ENCODE measurements around the gene FRMD4B. TPM values are rescaled to one million over a fixed set of nuclear protein-coding genes. Genes with fewer than 3 reads are reported as not detected.

The FRMD4B gene
- total and polyA plus RNA-seq, 2 donors (not counting 3 experiments of a cell fraction or from before 2014, with no cell fraction given): 66.4 to 89.7 TPM

DNA sequence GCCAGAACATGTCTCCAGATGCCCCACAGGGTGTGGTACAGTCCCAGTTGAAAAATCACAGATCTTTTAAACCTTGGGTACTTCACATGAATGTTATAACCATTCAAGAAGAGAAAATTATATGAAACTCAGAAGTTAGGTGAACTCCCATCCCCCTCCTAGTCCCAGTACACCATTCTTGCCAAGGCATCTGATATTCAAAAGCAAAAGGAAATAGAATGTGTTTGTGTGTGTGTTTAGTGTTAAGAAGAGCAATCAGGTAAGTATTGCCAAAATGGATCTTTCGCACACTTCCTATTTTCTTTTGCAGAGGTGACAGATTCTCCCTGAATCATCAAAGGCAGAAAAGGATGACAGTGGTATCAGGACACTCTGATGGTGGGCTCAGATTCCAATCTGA lies 219.4 kb downstream of the FRMD4B start:
- H3K4me3 ChIP-seq (replicated peaks in 1 of 3; ENCODE audit: insufficient read depth in 1 of 3, low read depth in 1 of 3, low read length in 3 of 3): no peak overlapping the region
- H3K36me3 ChIP-seq (ENCODE audit: control insufficient read depth in 2 of 2, extremely low read depth in 1 of 2, insufficient read depth in 2 of 2, low read length in 2 of 2): peaks cover 3 to 10% of the 10 kb centered on the region in 2 experiments
- no peaks in the 10 kb centered on the region for H3K79me2 ChIP-seq (ENCODE audit: control insufficient read depth, insufficient read depth, low read length)
- CTCF ChIA-PET: interaction anchor here (2.0 to 9.7 kb wide), 2 partner anchors 139 to 243 kb away, joined by 7 to 230 read pairs; no protein-coding TSS in a partner anchor
- BruUV-seq (replicated peaks): no TSS peak
- H4K20me1 ChIP-seq (replicated peaks; ENCODE audit: control insufficient read depth, extremely low read depth, insufficient read depth, low read length): no peaks in the 10 kb centered on the region
- no peak overlapping the region for H3K27ac ChIP-seq (ENCODE audit: insufficient read depth, low read depth, low read length)
- no peak overlapping the region for H3K4me2 ChIP-seq (ENCODE audit: insufficient read depth, low read length)
- H3K9me3 ChIP-seq (replicated peaks; ENCODE audit: control insufficient read depth, insufficient read depth, low read length): no peaks in the 10 kb centered on the region
- DNase-seq (ENCODE audit: low read depth, low spot score) (no peak), FAIRE-seq (no peak)
- no peaks in the 10 kb centered on the region for H3K9me1 ChIP-seq (replicated peaks; ENCODE audit: control insufficient read depth, extremely low read depth, insufficient read depth, low read length)
- POLR2A ChIA-PET: no interaction called here
- intact Hi-C loops (cut with micrococcal nuclease) (no loop called here), dilution Hi-C loops (cut with MboI; ENCODE audit: extremely low pct_ligation_motif_present, low sequenced_read_pairs) (loop anchor here (25.0 kb wide), 1 partner anchor 246 kb away; no protein-coding TSS in a partner anchor)
- H3K4me1 ChIP-seq (ENCODE audit: control insufficient read depth, extremely low read depth, insufficient read depth, low read length): no peaks in the 10 kb centered on the region
- H3K27me3 ChIP-seq (ENCODE audit: control insufficient read depth in 2 of 2, insufficient read depth in 2 of 2, low read length in 2 of 2): no peaks in the 10 kb centered on the region
- TF ChIP-seq GATA2 (IDR thresholded peaks at IDR 0.05; ENCODE audit: insufficient read depth, insufficient read length, low read depth, low read length): no peak
- no peak for TF ChIP-seq POLR2A (IDR thresholded peaks at IDR 0.05; ENCODE audit: low read depth, low read length)
- TF ChIP-seq JUN (IDR thresholded peaks at IDR 0.05; ENCODE audit: borderline replicate concordance, insufficient read depth, insufficient read length, low read depth): no peak
- TF ChIP-seq MYC (IDR thresholded peaks at IDR 0.05; ENCODE audit: low read depth, low read length): no peak
- TF ChIP-seq, protein P1, sequence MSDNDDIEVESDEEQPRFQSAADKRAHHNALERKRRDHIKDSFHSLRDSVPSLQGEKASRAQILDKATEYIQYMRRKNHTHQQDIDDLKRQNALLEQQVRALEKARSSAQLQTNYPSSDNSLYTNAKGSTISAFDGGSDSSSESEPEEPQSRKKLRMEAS (IDR thresholded peaks at IDR 0.05; ENCODE audit: insufficient read depth, insufficient read length): no peak
- no peak for TF ChIP-seq EZH2 (IDR thresholded peaks at IDR 0.05; ENCODE audit: borderline replicate concordance, low read depth, low read length, severe bottlenecking)
- TF ChIP-seq FOS (IDR thresholded peaks at IDR 0.05; ENCODE audit: borderline replicate concordance, insufficient read depth, low read length): no peak
- TF ChIP-seq, protein P2, sequence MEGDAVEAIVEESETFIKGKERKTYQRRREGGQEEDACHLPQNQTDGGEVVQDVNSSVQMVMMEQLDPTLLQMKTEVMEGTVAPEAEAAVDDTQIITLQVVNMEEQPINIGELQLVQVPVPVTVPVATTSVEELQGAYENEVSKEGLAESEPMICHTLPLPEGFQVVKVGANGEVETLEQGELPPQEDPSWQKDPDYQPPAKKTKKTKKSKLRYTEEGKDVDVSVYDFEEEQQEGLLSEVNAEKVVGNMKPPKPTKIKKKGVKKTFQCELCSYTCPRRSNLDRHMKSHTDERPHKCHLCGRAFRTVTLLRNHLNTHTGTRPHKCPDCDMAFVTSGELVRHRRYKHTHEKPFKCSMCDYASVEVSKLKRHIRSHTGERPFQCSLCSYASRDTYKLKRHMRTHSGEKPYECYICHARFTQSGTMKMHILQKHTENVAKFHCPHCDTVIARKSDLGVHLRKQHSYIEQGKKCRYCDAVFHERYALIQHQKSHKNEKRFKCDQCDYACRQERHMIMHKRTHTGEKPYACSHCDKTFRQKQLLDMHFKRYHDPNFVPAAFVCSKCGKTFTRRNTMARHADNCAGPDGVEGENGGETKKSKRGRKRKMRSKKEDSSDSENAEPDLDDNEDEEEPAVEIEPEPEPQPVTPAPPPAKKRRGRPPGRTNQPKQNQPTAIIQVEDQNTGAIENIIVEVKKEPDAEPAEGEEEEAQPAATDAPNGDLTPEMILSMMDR (IDR thresholded peaks at IDR 0.05; ENCODE audit: extremely low read depth in 1 of 2, insufficient read depth in 1 of 2, low read depth in 1 of 2, low read length in 2 of 2): no peak
- no peak overlapping the region for H2AFZ ChIP-seq (ENCODE audit: low read depth, low read length)
- no peak overlapping the region for H3K9ac ChIP-seq (replicated peaks; ENCODE audit: extremely low read depth, insufficient read depth, low read length)

Measured in endothelial cell of umbilical vein (primary cell).